OCI-LY1 (cell line): Measurements from ENCODE around the gene NEDD4L.

Experiments used
- CTCF ChIP-seq: fragments of 200-600 bp; sonication (generic), shearing (Covaris generic); IDR thresholded peaks from 2 replicates; pipeline ENCODE4 v1.5.1; 2017; ENCODE audit warnings: mild to moderate bottlenecking, antibody characterized with exemption, low read length, moderate library complexity, mixed read lengths
- EZH2 ChIP-seq: fragments of 200-600 bp; sonication (generic), shearing (Covaris generic); IDR thresholded peaks from 2 replicates; pipeline ENCODE4 v1.8.0; 2017; ENCODE audit warnings: borderline replicate concordance, mixed run types, mild to moderate bottlenecking, antibody characterized with exemption, low read length, moderate library complexity, mixed read lengths

GRCh38 chr18:58227361-58227930 lies 183.4 kb downstream of the NEDD4L start:
- no peak for TF ChIP-seq CTCF
- TF ChIP-seq EZH2: no peak
